Measurements from ENCODE around the gene HNRNPM.
A peak's percentile ranks its signal among the peaks of the same experiment; 100 is the strongest.
"Not testable (repeated sequence)": the region's sequence is repeated elsewhere in the genome, so short reads cannot be mapped to it uniquely, and the experiment has no call there.

HNRNPM gene

GRCh38 chr19:8425331-8425730, 19.4 kb upstream of the HNRNPM start:
- DNase-seq: not testable (repeated sequence)

GRCh38 chr19:8426283-8426682, 18.5 kb upstream of the HNRNPM start:
- no peak for DNase-seq

DNA sequence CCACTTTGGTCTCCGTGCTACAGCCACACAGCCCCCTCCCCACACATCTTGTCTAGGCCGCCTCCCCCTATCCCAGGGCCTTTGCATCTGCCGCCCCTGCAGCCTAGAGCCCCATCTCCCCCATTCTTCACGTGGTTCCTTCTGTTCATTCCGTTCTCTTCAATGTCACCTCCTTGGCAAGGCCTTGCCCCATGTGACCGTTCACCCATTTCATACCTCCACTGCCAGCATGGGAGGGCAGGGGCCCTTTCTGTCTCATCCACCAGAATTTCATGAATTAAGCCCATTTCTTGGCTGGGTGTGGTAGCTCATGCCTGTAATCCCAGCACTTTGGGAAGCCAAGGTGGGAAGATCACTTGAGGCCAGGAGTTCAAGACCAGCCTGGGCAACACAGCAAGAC, 15.7 kb upstream of the HNRNPM start:
- no peak for DNase-seq

DNA sequence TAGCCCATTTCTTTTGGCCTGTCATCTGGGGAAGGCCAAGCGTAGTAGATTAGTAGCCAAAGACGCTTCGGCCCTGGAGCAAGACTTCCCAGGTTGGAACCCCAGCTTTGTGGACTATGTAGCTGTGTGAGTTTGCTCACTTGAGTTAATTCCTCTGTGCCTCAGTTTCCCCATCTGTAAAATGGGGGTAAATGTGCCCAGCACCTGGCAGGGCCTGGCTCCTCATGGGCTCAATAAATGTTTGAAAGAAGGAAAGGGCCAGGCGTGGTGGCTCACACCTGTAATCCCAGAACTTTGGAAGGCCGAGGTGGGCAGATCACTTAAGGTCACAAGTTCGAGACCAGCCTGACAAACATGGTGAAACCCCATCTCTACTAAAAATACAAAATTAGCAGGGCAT, 14.9 kb upstream of the HNRNPM start:
- DNase-seq: no peak

DNA sequence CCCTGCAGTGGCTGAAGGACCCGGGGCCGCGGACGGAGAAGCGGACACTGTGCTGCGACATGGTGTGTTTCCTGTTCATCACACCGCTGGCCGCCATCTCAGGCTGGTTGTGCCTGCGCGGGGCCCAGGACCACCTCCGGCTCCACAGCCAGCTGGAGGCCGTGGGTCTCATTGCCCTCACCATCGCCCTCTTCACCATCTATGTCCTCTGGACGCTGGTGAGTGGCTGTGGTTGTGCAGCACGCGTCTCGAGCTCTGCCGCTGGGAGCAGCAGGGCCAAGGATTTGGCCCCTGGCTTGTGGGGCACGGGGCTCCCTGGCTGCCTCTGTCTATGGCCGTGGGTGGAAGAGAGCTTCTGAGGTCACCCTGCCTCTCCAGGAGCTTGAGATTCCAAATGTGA, 14.1 kb upstream of the HNRNPM start:
- DNase-seq: no peak

DNA sequence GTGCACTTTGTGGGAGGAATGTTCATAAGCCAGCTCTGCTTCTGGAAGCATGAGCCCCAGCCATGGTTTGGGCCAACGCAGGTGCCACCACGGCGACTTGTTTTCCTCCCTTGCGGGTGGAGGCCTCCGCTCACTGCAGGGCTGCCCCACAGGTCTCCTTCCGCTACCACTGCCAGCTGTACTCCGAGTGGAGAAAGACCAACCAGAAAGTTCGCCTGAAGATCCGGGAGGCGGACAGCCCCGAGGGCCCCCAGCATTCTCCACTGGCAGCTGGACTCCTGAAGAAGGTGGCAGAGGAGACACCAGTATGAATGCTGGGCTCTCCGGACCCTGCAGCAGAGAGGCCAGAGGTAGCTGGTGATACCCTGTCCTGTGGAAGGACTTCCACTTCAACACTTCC, 6.5 kb upstream of the HNRNPM start:
- DNase-seq: no peak

- DNase-seq: no peak
Measured at GRCh38 chr19:8441725-8442544, 2.8 kb upstream of the HNRNPM start.

GRCh38 chr19:8444140-8444676, 567 bp upstream of the HNRNPM start:
- DNase-seq: not testable (repeated sequence)

- peak in 7 of 14 donors; percentile 2 to 60 (median 44) for DNase-seq
Measured at GRCh38 chr19:8445488-8446001, 770 bp downstream of the HNRNPM start.

GRCh38 chr19:8446061-8446709, 1.4 kb downstream of the HNRNPM start:
- DNase-seq: no peak

GRCh38 chr19:8449830-8450229, 5.1 kb downstream of the HNRNPM start:
- peak in 1 of 14 donors; percentile 2 for DNase-seq

- no peak for DNase-seq
Measured at GRCh38 chr19:8451377-8451776, 6.6 kb downstream of the HNRNPM start.

DNA sequence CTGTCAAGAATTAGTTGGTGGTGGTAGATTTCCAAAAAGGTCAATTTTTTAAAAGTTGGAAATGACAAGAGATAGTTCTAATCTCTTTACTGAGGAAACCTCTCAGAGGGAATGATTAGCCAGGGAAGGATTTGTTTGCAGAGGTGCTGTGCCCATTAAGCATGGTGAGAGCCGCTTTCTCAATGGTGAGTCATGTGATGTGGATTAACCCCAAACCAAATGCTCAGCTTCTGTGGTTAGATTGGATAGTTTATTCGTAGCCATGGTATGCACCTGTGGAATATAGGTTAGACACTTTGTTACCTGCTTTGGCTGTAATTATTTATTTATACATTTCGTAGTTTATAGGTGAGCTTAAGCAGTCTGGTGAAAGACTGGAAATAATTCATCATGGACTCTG, 7.1 kb downstream of the HNRNPM start:
- no peak for DNase-seq

DNA sequence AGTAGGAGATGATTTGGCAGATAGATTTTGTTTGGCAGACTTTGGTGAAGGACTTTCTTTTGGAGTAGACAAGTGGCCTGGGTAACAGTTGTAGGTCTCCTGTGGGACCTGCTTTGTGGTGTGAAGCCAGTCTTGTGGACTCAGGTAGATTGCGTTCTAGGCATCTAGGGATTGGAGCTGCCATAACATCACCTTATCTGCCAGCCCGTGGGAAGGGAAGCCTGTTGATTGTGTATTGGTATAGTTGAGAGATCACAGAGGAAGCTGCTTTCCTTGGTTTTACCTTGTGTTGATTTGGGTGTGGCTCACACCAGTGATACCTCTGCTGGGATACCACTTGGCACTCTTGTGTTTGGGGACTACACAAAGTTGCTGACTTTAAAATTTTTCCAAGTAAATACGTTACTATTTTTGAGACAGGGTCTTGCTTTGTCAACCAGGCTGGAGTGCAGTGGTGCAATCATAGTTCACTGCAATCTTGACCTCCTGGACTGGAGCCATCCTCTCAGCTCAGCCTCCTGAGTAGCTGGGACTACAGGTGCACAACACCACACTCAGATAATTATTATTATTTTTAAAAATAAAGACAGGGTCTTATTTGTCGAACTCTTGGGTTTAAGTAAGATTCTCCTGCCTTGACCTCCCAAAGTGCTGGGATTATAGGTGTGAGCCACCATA, 7.8 kb downstream of the HNRNPM start:
- no peak for DNase-seq

DNA sequence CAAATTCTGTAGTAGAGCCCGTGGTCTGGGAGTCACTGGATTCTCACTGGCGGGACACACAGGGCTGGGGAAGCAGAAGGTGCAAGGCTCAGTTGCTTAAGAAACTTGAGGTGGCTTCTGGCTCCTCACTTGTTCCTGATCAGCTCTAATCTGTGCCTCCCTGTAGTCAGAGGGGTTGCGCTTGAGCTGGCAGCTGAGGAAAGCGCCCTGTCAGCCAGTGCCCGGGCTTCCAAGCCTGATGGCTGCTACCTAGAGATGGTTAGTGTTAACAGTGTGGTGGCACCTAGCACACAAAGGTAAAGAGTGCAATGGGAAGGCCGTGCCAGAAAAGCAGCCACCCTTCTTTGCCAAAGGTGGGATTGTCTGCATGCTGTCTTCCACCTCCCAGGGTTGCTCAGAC, 8.8 kb downstream of the HNRNPM start:
- DNase-seq: no peak

DNA sequence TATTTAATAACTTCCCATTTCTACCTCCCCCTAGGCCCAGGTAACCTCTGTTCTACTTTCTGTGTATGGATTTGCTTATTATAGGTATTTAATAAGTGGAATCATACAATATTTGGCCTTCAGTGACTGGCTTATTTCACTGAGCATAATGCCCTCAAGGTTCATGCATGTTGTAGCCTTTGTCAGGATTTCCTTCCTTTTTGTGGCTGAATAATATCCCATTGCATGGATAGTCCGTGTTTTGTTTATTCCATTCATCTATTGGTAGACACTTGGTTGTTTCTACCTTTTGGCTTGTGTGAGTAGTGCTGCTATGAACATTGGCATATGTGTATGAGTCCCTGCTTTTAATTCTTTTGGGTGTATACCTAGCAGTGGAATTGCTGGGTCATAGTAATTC, 9.4 kb downstream of the HNRNPM start:
- DNase-seq: no peak

DNA sequence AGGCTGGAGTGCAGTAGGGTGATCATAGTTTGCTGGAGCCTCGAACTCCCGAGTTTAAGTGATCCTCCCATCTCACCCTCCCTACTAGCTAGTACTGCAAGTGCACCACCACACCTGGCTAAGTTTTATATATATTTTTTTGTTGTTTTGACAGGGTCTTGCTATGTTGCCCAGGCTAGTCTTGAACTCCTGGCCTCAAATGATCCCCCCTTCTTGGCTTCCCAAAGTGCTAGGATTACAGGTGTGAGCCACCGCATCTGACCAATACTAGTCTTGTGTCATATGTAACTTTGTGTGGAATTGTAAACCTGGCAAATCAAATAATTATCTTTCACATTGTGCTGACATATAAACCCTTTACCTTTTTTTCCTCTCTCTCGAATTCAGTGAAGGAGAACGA, 10.2 kb downstream of the HNRNPM start:
- no peak for DNase-seq

GRCh38 chr19:8456064-8456463, 11.3 kb downstream of the HNRNPM start:
- peak in 1 of 14 donors; percentile 9 for DNase-seq

DNA sequence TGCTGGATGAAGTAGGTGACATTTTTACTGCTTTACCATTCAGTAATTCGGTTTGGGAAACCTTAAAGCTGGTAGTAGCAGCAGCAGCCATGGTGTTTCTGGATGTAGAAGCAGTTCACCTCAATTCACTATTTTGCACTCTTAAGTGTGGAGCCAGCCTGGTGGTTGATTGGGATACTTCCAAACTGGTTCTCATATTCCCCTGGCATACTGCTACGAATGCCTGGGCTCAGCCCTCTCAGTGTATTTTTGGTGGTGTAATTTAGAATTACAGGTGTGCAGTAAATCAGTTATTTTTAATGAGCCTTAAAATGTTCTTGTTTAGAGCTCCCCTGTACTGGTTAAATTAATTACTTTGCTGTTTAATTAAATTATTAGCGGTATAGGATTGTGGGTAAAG, 12.4 kb downstream of the HNRNPM start:
- DNase-seq: no peak

DNA sequence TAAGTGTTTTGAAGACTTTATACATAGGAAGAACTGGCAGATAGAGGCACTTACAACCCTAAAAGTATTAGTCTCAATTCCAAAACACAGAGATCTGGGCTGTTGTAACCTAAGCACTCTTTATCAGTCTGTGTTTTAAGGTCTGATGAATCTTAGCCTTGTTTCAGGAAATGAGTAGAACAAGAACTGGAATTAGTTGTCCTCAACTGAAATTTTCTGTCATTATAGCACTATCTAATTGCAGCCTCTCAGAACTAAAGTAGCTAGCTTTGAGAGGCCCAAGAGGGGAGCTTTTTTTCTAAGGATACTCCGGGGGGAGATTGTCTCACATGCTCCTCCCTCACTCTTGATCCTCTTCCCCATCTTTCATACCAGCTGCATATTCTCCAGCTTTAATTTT, 13.1 kb downstream of the HNRNPM start:
- no peak for DNase-seq

GRCh38 chr19:8458380-8458779, 13.6 kb downstream of the HNRNPM start:
- DNase-seq: no peak

DNA sequence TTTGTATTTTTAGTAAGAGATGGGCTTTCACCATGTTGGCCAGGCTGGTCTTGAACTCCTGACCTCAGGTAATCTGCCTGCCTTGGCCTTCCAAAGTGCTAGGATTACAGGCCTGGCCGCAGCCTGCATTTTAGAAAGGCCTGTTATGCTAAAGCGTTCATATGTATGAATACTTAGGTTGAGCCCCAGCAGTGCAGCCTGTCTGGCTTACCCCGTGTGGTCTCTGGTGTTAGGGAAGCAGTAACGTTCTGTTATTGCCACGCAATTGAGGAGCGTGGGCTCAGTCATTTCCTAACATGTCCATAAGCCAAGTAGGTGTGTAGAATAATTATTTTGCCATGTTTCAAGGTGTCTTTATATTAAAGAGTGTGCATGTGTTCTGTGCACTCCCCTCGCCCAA, 14.3 kb downstream of the HNRNPM start:
- no peak for DNase-seq
